SK-N-MC (cell line): Measurements from ENCODE around the gene MAPK1IP1L.

Source experiments
- EZH2 ChIP-seq: fragments of 200-600 bp; sonication (generic); IDR thresholded peaks from one replicate; pipeline ENCODE4 v1.6.1; 2017; ENCODE audit warnings: antibody characterized with exemption
- POLR2AphosphoS5 ChIP-seq: IDR thresholded peaks from 2 replicates; pipeline ENCODE4 v1.6.1; 2012; ENCODE audit warnings: mild to moderate bottlenecking, low read depth, low read length, borderline replicate concordance

DNA sequence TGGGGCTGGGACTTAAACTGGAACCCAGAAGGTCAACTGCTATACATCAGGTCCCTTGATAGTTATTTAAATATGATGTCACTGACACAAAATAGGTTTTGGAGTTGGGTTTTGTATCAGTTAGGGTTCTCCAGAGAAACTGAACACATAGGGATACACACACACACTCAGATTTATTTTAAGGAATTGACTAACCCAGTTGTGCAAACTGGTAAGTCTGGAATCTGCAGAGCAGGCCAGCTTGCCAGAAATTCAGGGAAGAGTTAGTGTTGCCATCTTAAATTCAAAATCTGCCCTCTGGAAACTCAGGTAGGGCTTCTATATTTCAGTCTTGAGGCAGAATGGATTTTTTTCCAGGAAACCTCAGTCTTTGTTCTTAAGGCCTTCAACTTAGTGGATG, 36.9 kb downstream of the MAPK1IP1L start:
- no peak for TF ChIP-seq EZH2
- no peak for TF ChIP-seq POLR2AphosphoS5
